ENCODE measurements around the gene GM2A.
"Not testable (repeated sequence)": the region's sequence is repeated elsewhere in the genome, so short reads cannot be mapped to it uniquely, and the experiment has no call there.

Gene GM2A

DNA sequence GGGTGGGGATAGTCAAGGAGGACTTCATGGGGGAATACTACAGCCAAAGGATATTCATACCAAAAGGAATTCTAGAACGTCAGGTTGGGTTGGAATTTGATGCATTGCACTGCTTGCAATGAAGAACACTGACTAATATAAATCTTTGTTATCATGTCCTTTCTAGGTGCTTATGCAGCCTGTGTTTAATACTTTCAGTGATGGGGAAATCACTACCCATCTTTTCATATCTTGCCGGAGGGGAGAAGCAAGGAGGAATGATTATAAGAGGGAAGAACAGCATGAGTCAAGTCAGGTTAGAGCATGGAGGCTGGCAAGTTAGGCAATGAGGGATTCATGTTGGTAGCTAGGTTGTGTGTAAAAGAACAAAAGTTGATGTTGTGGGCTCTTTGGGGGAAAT, 24.0 kb upstream of the GM2A start:
- no peak for DNase-seq (ENCODE audit: low read depth)

DNA sequence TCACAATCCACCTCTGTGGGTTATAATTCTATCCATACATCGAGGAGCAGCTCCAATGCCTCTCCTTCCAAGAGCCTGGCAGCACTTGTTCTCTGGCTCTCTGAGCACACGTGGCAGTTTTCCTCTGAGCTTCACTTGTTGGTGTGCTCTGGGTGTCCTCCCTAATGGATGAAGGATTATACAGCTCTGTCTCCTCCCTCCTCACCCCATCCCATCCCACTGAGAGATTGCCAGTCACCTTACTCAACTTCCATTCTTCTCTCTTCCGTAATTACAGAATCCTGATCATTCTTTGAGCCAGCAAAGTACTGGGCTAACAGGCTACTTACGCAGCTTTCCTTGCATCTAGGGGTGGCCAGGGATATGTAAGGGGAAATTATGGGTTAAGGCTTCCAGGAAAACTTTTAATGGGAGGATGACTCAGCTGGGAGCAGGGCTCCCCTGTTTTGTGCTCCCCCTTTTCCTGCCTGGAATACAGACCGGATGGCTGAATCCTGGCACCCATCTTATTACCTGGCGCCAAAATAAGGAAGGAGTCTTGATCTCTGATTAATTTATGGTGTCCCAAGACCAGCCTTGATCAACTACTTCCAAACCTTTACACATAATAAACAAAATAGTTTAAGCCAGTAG, 22.8 kb upstream of the GM2A start:
- DNase-seq (ENCODE audit: low read depth), result no peak

- no peak for DNase-seq (ENCODE audit: low read depth)
These were observed 21.6 kb upstream of the GM2A start for GRCh38 chr5:151231359-151231758.

DNA sequence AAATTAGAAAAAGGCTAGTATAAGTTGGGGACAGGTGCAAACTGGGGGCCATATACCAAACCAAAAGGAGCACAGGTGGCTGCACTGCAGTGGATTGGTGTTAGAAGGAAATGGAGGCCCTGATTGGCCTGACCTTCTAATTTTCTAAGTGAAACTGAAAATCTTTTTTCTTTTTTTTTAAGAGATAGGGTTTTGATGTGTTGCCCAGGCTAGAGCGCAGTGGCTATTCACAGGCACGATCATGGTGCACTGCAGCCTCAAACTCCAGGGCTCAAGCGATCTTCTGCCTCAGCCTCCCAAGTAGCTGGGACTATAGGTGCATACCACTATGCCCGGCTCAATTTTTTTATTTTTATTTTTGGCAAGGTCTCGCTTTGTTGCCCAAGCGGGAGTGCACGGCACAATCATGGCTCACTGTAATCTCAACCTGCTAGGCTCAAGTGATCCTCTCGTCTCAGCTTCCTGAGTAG, 19.3 kb upstream of the GM2A start:
- DNase-seq (ENCODE audit: low read depth), result no peak

DNA sequence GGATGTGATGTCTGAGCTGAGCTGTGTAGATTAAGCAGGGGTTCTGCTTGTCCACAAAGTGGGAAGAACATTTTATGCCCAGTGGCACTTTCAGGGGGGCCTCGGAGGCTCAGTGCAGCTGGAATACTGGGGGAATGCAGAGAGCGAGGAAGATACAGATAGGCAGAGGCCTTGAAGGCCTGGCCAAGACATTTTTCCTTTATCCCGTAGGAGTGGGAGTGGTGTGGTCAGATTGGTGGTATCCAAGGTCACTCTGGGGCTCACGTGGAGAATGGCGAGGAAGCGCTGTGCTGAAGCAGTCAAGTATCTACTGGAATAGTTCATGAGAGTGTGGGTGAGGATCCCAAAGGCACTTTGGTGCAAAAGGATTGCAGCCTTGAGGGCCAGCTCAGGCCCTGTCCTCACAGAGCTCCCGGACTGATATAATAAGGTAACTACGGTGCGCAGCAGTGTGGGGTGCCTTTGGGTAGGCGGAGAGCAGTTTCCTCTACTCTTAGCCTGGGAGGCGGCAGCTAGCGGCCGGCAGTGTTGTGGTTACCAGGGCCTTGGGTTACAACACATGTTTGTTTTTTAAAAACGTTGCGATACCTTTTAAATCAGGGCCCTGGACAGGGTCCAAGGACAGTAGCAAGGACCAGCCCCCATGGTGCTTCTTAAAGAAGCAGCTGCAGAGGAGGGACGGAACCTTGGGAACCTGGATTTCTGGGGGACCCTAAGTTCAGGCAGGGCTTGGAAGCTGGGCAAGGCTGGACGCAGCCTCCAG, 18.3 kb upstream of the GM2A start:
- no peak for DNase-seq (ENCODE audit: low read depth)

- not testable (repeated sequence) for DNase-seq (ENCODE audit: low read depth)
These were observed 17.8 kb upstream of the GM2A start for GRCh38 chr5:151235239-151235571.

DNA sequence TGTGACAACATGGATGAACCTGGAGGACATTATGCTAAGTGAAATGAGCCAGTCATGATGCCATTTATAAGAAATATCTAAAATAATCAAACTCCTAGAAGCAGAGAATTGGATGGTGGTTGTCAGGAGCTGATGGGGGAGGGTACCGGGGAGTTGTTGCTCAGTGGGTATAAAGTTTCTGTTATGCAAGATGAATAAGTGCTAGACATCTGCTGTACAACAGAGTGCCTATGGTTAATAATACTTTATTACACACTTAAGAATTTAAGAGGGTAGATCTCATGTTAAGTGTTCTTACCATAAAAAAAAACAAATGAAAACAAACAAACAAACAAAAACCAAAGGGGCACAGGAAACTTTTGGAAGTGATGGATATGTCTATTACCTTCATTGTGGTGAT, 16.1 kb upstream of the GM2A start:
- DNase-seq (ENCODE audit: low read depth), result no peak

DNA sequence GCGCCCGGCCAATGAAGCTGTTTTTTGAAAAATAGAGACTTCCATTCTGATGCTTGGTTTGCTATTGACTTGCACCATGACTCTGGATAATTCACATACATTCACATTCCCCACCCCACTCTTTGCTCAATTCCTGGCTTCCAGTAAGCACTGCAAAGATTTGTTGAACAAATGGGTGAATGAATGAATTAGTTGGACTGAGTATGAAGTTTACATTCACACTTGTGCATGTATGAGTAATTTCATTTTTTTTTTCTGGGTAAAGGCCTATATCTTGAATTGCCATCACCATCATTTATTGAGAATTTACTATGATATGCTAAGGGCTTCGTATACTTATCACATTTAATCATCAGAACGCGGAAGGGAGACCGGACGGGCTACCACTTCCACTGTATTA, 15.3 kb upstream of the GM2A start:
- DNase-seq (ENCODE audit: low read depth), result no peak

DNA sequence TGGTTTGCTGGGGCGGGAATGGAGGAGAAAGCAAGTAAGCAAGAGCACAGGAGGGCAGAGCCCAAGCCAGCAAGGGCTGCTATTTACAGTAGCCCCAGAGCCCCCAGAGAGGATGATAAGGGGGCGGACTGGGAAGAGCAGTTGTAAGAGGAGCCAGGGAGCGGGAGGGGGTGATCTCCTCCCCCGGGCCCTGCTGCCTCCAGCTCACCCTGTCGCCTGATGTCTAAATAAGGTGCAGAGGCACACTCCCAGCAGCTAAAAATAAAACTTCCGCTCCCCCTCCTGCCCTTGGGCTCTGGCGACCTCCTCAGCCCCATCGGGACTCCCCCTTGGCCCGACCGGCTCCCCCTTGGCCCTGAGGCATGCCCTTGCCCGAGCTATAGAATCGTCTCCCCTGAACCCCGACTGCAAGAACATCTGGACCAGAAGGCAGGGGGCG, 14.7 kb upstream of the GM2A start:
- DNase-seq (ENCODE audit: low read depth), result no peak

DNA sequence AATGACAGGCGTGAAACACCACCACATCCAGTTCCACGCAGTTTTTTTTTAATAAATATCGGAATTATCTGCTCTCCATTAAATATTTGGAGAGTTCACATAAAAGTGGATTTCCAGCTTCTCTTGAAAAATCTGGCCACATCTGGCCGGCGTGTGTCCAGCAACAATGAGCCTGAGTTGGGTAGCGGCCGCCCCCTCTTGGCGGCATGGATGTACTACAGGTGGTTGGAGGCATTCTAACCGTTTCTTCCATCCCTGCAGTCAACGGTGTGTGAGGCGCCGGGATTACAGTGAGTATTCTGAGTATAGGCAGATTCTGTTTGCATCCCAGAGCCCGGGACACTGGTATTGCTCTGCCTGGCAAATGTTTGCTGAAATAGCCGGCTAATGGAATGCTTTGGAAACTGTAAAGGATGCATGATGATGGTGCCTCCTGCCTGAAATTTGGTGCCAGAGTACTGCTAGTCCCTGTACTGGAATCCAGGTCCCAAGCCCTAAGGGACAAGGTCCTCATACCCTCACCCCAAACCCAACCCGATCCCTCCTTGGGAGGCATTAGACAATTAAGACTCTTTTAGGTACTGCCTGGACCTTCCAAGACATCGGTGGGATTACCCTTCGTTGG, 13.6 kb upstream of the GM2A start:
- no peak for DNase-seq (ENCODE audit: low read depth)

GRCh38 chr5:151240268-151240835, 12.6 kb upstream of the GM2A start:
- DNase-seq (ENCODE audit: low read depth), result not testable (repeated sequence)

DNA sequence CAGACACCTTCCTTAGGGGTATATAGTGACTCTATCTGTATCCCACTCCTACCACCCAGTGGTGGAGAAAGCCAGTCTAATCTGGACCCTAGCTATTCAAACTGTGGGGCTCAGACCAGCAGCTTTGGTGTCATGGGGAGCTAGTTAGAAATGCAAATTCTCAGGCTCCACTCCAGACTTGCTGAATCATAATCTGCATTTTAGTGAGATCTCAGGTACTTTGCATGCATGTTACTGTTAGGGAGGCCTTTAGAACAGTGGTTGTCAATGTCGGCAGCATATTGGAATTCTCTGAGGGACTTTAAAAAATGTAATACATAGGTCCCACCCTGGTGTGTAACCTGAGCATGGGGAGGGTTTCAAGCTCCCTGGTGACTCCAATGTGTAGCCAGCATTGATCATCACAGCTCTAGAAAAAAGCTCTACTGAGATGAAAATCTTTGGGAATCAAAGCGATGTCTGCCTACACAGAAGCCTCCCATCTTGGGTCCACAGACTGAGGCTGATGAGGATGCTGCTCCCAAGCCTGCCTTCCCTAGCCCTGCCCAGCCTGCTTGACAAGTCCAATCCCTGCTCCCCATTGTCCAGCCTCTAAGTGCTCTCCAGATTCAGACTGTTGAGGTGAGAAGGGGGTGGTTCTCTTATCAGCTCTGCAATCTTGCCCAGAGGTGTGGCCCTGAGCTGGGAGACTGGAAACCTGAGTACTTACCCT, 11.9 kb upstream of the GM2A start:
- no peak for DNase-seq (ENCODE audit: low read depth)

DNA sequence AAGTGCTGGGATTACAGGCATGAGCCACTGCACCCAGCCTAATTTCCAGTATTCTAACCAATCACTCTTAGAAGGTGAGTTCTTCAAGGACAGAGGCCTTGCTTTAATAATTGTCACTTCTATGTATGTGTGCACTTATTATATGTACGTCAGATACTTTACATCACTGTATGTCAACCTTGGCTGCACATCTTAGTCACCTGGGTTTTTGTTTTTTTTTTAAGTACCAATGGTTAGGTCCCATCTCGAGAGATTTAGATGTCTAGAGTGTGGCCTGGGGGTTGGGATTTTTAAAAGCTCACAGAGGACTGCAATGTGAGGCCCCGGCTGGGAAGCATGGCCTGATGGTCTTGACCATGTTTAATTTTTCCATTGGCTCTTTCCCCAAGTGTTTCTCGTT, 9.9 kb upstream of the GM2A start:
- no peak for DNase-seq (ENCODE audit: low read depth)

GRCh38 chr5:151243564-151243963, 9.4 kb upstream of the GM2A start:
- DNase-seq (ENCODE audit: low read depth), result no peak

DNA sequence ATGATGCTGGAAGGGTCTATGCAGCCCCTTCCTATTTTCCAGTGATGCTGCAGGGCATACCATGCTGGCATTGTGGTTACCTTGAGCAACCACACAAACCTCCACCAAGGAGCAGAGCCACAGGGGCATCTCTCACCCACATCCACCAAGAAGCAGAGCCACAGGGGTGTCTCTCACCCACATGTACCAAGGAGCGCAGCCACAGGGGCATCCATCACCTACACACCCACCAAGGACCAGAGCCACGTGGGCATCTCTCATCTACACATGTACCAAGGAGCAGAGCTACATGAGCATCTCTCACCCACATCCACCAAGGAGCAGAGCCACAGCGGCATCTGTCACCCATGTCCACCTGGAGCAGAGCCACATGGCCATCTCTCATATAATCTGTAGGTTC, 8.8 kb upstream of the GM2A start:
- DNase-seq (ENCODE audit: low read depth), result no peak

DNA sequence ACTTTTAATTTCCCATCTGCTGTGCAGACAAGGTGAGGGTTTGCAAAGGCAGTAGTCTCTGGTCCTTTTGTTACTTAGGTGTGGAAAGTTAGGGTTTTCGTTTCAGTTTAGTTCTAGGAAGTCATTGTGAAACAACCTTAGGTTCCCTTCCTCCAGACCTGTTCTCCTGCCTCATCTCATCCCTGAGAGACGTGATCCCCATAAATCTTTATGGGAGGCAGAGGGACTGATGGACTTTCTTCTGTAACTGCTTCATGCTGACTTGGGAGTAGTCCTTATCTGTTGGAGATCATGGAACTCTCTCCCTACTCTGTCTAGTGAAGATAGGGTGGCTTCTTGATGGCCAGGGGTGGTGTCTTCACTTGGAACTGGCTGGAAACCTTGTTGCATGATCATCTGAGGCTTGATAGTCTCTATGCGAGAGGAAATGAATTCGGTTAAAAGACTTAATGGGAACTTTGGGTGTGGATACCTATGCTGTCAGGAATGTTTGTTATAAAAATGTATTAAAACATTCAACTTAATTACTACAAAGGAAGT, 7.2 kb upstream of the GM2A start:
- DNase-seq (ENCODE audit: low read depth), result no peak

DNA sequence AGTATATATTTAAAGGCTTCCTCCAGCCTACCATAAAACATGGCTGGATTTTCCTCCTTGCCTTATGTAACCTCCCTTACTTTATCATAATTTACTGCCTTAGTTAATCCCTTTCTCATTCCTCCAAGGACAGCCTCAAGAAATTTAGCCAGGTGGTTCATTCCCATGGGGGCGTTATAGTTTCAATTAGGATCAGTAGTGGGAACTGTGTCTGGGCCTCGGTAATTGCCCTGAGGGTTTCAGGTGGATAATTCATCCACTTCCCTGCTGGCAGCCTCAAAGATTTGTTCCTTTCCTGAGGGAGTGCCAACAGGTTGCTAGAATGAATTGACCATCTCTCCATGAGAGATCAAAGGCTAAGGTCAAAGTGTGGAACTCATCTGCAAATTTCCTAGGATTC, 4.3 kb upstream of the GM2A start:
- DNase-seq (ENCODE audit: low read depth), result no peak

DNA sequence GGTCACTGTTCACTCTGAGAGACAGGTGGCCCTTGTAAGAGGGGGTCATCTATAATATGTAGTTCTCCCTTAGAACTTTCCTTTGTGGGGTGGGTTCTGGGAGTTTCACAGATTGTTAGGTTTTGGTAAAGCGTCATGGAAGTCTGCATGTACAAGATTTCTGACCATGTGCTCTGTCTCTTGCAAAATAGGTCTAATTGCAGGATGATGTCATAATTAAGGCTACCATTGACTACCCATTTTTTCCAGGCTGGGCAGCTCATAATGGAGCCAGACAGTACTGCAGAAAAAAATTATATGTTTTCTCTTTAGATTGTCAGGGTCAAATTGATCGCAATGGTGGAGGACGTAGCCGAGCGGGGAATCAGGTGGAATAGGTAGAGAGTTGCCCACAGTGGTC, 3.7 kb upstream of the GM2A start:
- DNase-seq (ENCODE audit: low read depth), result no peak

- DNase-seq (ENCODE audit: low read depth), result no peak
These were observed 2.5 kb upstream of the GM2A start for GRCh38 chr5:151250346-151251000.

GRCh38 chr5:151251001-151251551, 1.9 kb upstream of the GM2A start:
- no peak for DNase-seq (ENCODE audit: low read depth)

DNA sequence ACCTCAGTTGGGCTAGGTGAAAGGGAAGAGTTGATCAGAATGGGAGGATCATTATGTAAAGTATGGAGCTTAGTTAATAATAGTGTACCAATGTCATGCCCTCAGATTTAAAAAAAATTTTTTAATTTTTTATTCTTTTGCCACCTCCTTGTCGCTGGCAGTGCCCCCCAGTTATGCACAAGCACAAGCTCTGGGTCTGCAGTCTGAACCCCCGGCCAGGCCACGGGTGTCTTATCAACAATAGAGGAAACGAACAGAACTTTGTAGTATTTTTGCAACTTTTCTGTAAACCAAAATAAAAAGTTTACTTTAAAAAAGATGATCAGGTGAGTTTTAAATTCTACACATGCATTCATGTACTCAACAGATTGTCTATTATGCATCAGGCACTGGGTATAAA, 1.4 kb upstream of the GM2A start:
- no peak for DNase-seq (ENCODE audit: low read depth)

DNA sequence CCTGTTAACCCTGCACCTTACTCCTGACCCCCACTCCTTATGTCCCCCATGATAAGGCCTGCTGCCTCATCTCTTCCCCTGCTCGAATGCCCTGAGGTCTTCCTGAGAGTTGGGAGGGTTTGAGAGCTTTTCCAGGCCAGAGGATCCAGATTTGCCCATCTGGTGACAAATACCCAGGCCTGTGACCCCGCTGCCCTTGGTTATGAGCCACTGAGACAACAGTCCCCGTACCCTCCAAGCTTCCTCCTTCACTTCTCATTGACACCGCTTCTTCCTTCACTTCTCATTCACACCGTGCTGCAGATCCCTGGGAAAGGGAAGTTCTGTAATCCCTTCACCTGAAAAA, 593 bp downstream of the GM2A start:
- DNase-seq (ENCODE audit: low read depth), result no peak
